ENCODE data around the gene BACE2.

The BACE2 gene

GRCh38 chr21:41199588-41199987 is 31.6 kb downstream of the BACE2 start:
- H3K4me3 ChIP-seq (ENCODE audit: low read length) = no peak overlapping the region
- TF ChIP-seq, protein P1, sequence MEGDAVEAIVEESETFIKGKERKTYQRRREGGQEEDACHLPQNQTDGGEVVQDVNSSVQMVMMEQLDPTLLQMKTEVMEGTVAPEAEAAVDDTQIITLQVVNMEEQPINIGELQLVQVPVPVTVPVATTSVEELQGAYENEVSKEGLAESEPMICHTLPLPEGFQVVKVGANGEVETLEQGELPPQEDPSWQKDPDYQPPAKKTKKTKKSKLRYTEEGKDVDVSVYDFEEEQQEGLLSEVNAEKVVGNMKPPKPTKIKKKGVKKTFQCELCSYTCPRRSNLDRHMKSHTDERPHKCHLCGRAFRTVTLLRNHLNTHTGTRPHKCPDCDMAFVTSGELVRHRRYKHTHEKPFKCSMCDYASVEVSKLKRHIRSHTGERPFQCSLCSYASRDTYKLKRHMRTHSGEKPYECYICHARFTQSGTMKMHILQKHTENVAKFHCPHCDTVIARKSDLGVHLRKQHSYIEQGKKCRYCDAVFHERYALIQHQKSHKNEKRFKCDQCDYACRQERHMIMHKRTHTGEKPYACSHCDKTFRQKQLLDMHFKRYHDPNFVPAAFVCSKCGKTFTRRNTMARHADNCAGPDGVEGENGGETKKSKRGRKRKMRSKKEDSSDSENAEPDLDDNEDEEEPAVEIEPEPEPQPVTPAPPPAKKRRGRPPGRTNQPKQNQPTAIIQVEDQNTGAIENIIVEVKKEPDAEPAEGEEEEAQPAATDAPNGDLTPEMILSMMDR (IDR thresholded peaks at IDR 0.05; ENCODE audit: insufficient read depth, low read depth, low read length, missing control alignments) = no peak
- DNase-seq (ENCODE audit: low read depth) = no peak

GRCh38 chr21:41201385-41201784 is 33.4 kb downstream of the BACE2 start:
- no peak overlapping the region for H3K4me3 ChIP-seq (ENCODE audit: low read length)
- no peak for DNase-seq (ENCODE audit: low read depth)
- TF ChIP-seq, protein P1 (IDR thresholded peaks at IDR 0.05; ENCODE audit: insufficient read depth, low read depth, low read length, missing control alignments) = no peak

DNA sequence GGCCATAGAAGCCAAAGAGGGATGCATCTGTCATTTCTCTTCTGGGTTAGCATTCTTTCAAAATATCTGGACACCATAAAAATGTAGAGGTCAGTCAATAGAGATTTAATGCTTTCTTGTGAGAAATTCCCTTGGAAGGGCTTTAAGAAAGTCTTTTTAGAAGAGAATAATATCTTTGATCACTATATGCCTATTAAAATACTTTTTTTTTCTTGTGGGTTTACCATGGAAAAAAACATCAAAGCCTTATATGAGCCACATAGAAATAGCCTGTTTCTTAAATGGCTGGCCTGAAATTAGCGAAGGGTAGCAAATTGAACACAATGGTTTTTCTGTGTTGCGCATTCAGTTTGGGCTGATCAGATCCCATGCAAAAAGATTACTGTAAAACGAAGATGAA is 36.8 kb downstream of the BACE2 start:
- TF ChIP-seq, protein P1 (IDR thresholded peaks at IDR 0.05; ENCODE audit: insufficient read depth, low read depth, low read length, missing control alignments) = no peak
- DNase-seq (ENCODE audit: low read depth) = no peak
- no peak overlapping the region for H3K4me3 ChIP-seq (ENCODE audit: low read length)

DNA sequence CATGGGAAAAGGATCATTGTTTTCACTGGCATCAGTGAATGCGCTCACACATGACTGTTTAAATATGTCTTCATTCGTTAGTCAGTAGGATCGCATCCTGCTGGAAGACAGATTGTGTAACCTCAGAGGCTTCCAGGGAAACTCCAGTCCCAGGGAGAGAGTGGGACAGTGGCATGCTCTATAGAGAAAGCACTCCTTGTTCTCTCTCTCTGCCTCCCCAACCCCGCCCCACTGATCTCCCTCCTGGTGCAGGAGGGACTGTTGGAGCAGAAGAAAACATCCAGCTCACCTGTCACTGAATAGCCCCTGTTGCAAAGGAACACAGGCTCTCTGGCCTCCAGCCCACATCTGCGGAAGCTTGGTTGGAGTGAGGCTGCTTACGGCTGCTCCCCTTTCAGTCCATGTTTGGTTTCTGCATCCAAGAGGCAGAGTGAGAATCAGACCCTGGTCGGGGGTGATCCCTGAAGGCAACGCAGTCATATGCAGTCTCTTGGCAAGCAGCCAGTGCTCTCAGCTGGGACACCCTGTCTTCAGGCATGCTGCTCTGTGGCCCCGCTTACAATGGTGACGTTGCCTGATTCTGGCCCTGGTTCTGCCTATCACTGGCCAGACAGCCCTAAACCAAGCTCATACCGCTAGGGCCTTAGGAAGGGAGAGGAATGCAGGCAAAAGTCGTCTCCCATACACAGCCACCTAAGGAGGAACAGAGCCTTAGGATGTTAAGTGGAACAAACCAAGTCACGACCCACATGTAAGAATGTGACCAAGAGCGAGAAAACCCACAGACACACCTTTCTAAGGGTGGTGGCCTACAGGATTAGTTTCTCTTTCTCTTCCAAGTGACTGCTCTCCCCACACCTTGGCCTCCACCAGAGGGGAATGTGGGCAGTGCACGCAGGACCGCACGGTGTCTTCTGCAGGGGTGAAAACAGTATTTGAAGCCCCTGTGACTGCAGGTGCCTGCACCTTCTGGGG is 39.7 kb downstream of the BACE2 start:
- peak; percentile 81 for DNase-seq (ENCODE audit: low read depth)
- TF ChIP-seq, protein P1 (IDR thresholded peaks at IDR 0.05; ENCODE audit: insufficient read depth, low read depth, low read length, missing control alignments) = no peak
- H3K4me3 ChIP-seq (ENCODE audit: low read length) = no peak overlapping the region

- no peak for DNase-seq (ENCODE audit: low read depth)
- H3K4me3 ChIP-seq (ENCODE audit: low read length) = no peak overlapping the region
- TF ChIP-seq, protein P1 (IDR thresholded peaks at IDR 0.05; ENCODE audit: insufficient read depth, low read depth, low read length, missing control alignments) = no peak
Measured at GRCh38 chr21:41208376-41208763, 40.4 kb downstream of the BACE2 start.

DNA sequence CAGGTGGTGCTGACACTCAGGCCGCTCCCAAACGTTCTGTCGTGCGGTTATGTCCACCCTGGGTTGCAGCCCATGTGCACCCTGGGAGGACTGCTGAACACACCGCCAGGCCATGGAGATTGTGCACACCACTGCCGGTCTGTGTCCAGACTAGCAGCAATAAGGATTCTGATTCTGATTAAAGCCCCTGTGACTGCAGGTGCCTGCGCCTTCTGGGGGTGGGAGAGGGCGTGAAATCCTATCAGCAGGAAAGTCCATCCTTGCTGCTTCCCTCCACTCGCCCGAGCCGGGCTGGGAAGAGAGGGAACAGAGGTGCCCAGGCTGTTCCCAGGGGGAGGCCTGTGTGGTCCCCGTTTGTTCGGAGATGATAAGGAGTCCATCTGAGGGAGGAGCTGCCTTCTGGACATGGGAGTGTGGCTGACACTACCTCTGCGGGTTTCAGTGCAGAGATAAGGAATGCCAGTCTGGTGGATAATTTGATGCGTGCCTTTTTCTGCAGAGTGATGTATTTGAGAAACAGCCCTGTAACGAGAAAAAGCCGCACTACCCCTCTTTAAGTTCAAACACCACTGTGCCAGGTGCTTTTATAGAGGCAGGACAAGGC is 41.2 kb downstream of the BACE2 start:
- DNase-seq (ENCODE audit: low read depth) = no peak
- TF ChIP-seq, protein P1 (IDR thresholded peaks at IDR 0.05; ENCODE audit: insufficient read depth, low read depth, low read length, missing control alignments) = no peak
- H3K4me3 ChIP-seq (ENCODE audit: low read length) = no peak overlapping the region
